Omental fat pad (tissue), 4 donors: ENCODE data around the gene TNIK. TPM values are rescaled to one million over a fixed set of nuclear protein-coding genes. Genes with fewer than 3 reads are reported as not detected.

Experiments used
- ATAC-seq: fragments of 150-250 bp; one replicate; pipeline ENCODE4 v1.9.1; 2016; ENCODE audit warnings: mild to moderate bottlenecking, moderate library complexity; ENCODE audit not compliant: low FRiP score
- DNase-seq: peaks from one replicate; pipeline ENCODE4 v3.0.0-alpha.2; 2019; ENCODE audit warnings: low spot score
- total RNA-seq, 4 donors: library from RNA; depleted of rRNA; stranded (reverse); fragments of >200 nt; gene quantifications; one replicate each; pipeline ENCODE4 v1.1.0, GENCODE V29; 2016
- TF ChIP-seq, protein P1 (sequence below), 3 donors: fragments of 450-650 bp; IDR thresholded peaks; one replicate each; pipeline ENCODE4 v1.5.1; 2016 to 2017; ENCODE audit warnings: antibody characterized with exemption in 3 of 3, mild to moderate bottlenecking in 3 of 3, moderate library complexity in 2 of 3

Gene TNIK
- total RNA-seq, 4 donors from 2014 or later = 3.9 to 12.8 (median 6.5) TPM

DNA sequence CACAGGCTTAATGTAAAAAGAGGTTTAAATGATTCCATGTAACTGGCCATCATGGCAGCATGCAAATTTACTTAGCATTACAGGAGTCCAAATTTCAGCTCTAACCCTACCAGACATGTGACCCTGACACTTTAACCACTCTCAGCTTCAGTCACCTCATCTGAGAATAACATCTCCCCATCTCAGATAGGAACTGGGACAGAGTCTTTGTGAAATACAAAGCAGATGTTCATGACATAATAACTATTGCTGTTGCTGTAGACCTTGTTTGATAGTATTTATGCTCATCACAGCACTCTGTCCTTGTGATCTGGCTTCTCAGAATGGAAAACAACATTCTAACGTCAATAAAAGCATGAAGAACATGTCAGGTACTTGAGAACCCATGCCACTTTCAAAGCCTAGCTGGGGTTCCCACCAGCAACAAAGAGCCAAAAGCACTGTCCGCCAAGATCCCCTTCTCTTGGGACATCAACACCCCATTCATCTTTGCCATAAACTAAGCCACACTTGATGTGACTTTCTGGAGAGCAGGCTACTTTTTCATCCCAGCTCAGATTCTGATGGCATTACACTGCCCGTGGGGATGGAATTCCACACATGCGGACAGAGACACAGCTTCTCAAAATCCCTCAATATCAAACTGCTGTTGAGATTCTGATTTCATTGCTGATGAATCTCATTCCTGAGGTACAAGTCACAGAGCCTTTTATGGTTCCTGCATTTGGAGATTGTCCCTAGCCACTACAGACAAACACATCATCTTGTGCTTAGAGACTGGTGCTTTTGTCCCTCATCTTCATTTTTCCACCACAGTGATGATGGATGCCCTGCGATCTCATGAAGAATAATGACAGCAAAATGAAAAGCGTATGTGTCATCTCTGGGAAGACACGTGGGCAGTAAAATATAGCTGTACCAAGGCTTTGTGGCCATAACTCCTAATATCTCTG lies 202.7 kb downstream of the TNIK start:
- DNase-seq (no peak), ATAC-seq (no peak)
- TF ChIP-seq, protein P1, sequence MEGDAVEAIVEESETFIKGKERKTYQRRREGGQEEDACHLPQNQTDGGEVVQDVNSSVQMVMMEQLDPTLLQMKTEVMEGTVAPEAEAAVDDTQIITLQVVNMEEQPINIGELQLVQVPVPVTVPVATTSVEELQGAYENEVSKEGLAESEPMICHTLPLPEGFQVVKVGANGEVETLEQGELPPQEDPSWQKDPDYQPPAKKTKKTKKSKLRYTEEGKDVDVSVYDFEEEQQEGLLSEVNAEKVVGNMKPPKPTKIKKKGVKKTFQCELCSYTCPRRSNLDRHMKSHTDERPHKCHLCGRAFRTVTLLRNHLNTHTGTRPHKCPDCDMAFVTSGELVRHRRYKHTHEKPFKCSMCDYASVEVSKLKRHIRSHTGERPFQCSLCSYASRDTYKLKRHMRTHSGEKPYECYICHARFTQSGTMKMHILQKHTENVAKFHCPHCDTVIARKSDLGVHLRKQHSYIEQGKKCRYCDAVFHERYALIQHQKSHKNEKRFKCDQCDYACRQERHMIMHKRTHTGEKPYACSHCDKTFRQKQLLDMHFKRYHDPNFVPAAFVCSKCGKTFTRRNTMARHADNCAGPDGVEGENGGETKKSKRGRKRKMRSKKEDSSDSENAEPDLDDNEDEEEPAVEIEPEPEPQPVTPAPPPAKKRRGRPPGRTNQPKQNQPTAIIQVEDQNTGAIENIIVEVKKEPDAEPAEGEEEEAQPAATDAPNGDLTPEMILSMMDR (IDR thresholded peaks at IDR 0.05) = no peak

DNA sequence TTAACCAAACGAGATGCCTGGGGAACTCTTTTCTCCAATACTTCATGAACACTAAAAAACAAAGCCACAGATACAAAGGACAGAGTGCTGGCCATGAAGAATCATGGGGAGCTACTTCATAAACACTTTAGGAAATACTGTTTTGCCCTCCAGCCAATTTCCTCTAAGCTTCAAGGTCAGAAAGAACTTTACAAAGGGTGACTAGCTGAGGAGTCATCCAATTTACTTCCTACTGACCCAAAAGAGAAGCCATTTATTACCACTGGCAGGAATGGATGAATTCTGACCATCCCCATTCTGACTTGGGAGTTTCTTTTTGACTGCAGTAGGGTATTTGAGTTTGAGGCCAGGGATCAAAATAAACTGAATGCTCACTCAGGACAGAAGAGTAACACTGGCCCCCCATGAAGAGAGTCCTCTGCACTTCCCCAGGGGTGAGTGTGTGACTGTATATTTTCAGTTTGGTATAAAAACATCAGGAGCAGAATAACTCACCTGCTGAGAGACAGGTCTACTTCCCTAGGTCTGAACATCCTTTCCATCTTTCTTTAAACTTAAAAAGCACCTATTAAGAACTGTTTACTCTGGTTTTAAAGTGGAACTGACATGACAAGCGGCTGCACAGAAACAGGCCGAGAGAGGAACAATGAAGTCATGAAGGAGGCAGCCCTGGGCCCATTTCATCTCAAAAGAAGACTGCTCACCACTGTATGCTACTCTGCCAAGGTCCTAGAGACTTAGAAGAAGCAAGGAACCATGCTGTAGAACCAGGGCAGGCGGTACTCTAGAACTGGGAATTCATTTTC lies 203.6 kb downstream of the TNIK start:
- DNase-seq = no peak
- ATAC-seq = no peak
- TF ChIP-seq, protein P1 (IDR thresholded peaks at IDR 0.05) = no peak

DNA sequence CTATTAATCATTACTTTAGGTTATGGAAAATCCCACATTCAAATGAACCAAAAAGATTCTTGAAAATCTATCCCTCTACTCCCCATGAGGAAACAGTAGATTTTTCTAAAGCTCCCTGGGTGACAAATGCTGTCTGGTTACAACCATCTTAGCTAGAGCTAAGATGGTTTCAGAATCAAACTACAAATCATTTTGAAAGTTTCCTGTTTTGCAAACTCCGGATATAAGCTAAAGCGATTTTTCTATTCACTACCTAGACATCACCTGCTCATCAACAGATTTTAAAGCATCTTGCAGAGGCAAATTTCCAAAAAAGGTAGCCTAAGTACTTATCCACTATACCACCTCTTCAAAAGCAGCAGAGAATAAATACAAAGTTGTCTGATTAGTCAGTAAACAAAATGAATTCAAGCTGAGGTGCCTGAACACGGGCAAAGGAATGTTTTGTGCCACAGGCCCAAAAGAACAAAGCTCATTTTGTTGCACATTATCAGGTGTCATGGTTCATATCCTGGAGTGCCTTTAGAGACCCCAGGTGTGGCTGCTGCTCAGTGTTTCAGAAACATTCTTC lies 204.9 kb downstream of the TNIK start:
- ATAC-seq (no peak), DNase-seq (no peak)
- TF ChIP-seq, protein P1 (IDR thresholded peaks at IDR 0.05) = no peak

DNA sequence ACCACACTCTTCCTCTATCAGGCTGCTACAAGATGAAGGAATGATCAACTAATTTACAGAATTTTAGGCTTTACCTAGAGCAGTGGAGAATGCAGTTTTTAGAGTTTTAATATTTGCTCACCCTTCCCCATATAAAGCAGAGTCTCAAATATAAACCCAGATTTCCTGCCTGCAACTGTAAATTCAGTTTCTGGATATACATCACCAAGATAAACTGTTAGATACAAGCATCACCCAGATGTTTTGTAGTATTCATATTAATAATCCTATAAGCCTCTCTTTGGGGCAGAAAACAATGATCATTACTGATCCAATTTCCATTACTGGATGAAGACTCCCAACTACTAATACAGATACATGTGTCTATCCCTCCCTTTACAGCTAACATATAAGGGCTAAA lies 205.9 kb downstream of the TNIK start:
- ATAC-seq (no peak), DNase-seq (no peak)
- TF ChIP-seq, protein P1 (IDR thresholded peaks at IDR 0.05) = no peak

DNA sequence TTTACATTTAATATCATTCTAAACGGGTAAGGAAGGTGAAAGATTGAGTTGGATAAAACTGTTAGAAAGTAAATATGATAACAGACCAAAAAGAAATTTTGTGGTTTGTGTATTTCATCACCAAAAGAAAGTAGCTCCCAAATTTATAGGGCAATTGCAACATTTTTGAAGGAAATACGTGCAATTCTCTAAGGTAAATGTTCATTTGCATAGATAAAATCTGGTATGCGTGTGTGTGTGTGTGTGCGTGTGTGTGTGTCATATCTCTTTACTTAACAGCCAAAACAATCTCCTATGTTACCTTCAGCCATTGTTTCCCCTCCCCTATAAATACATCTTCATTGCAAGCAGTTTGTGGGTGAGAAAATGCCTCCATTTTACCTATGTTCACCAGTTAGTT lies 208.4 kb downstream of the TNIK start:
- TF ChIP-seq, protein P1 (IDR thresholded peaks at IDR 0.05) = no peak
- DNase-seq (no peak), ATAC-seq (no peak)

DNA sequence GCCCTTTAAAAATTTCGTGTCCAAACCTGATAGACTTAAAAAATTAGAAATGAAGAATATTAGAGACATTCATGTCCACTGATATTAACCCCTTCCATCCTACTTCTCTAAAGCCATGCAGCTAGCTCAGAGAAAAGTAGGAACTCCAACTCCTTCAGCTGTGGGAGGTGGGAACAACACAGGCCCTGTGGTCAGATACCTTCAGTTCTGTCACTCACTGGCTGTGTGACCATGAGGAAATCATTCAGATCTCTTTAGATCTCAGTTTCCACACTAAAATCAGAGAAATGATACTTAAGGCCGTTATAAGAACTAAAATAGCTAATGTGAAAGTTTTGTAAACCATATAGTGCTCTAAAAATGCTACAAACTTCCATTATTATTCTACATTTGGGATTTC lies 209.8 kb downstream of the TNIK start:
- TF ChIP-seq, protein P1 (IDR thresholded peaks at IDR 0.05) = no peak
- no peak for ATAC-seq
- no peak for DNase-seq
